Cardiac ventricle fibroblast (primary cell): ENCODE data around the gene EDC3. TPM values are rescaled to one million over a fixed set of nuclear protein-coding genes. Genes with fewer than 3 reads are reported as not detected.

ENCODE experiments used
- total RNA-seq: library from RNA; depleted of rRNA; stranded (reverse); fragments of >200 nt; gene quantifications from 2 replicates; pipeline ENCODE4 v1.2.3, GENCODE V29; 2015

The EDC3 gene
- 8.9 and 15.7 TPM in 2 replicates for total RNA-seq

DNA sequence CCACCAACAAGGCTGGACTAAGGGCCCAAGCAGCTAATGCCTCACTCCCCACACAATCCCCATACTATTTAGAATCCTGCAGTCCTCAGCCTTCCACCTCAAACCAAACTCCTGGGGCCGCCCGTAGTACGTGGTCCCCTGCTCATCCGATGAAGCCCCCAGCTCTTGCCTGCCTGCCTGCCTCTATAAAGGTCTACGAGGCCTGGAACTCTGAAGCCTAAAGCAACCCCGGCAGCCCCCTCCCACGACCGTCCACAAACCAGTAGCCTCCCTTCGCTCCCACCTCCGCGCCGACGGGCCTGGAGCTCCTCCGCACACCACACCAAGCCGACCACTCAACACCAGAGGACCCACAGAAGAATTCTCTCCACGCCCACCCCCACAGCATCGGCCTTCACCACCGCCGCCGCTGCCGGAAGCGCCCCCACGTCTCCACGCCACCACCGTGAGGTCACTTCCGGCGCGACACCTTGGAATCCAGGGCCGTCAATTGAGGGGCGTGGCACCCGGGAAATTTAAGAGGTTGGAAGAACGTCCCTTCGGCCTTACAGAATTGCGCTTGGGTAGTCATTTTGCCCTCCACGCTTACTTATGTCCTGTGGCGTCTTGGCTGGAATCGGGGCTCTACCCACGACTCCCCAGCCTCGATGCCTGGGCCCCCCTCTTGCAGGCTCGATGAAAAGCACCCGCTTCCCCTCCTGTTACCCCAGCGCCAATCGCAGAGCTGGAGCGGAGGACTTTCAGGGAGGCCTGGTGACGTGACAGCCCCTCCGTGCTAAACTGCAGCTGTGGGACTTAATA lies at the start of gene EDC3:
Gene EDC3, minus strand, starts transcription at position 428 of the 801 bp plus-strand sequence. CDS start 20,900 bp downstream, outside the sequence.

DNA sequence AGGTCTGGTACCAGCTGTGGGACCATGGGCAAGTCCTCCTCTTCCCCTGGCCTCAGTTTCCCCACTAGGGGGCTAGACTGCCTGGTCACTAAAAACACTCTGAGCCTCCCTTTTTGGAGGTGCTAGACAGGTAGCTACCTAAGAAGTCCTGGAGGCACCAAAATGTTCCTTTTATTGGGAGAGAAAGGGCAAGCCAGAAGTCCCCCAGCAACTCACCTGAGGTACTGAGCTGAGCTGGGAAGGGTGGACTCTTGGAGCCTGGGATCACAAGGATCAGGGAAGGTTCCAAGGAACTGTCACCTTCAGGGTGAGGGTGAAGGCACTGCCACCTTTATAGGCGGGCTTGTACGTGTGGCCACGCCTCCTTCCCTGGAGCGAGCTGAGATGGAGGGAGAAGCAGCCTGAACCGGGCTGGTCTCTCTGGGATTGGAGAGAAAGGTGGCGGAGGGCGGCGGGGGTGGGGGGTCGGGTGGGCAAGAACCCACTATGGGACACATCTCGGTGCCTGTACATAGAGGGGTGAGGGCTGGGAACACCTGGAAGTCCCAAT lies 29.5 kb upstream of the EDC3 start, which contains the start of gene CYP1A1:
Gene CYP1A1, minus strand, starts transcription at position 304 of the 550 bp plus-strand sequence. CDS start 2,431 bp downstream, outside the sequence.

GRCh38 chr15:74615508-74616365 lies 80.1 kb downstream of the EDC3 start, which contains the start of gene CLK3:
CLK3 (plus strand) TSS chr15:74615836; CDS start chr15:74619197, 3,361 bp downstream.

Other genes starting within 250 kb of the EDC3 start
- 45.3 and 50.1 TPM in 2 replicates for gene UBL7, start 234.9 kb downstream of the EDC3 start, total RNA-seq
- 0.29 and 0.44 TPM in 2 replicates for gene ARID3B, start 154.8 kb downstream of the EDC3 start, total RNA-seq
- 42.1 and 53.0 TPM in 2 replicates for gene CLK3, start 80.2 kb downstream of the EDC3 start, total RNA-seq
- not detected in 2 replicates for gene CYP1A1, start 29.5 kb upstream of the EDC3 start, total RNA-seq
- gene CYP1A2, start 52.8 kb upstream of the EDC3 start, total RNA-seq, result not detected in 2 replicates
- 28.1 and 30.1 TPM in 2 replicates for gene CSK, start 86.1 kb upstream of the EDC3 start, total RNA-seq
- gene LMAN1L, start 116.8 kb upstream of the EDC3 start, total RNA-seq, result not detected in 2 replicates
- gene CPLX3, start 130.6 kb upstream of the EDC3 start, total RNA-seq, result not detected in 2 replicates
- gene ULK3, start 147.1 kb upstream of the EDC3 start, total RNA-seq, result 9.0 and 15.6 TPM in 2 replicates
- gene SCAMP2, start 177.3 kb upstream of the EDC3 start, total RNA-seq, result 40.1 and 48.6 TPM in 2 replicates
- 67.7 and 79.6 TPM in 2 replicates for gene MPI, start 194.0 kb upstream of the EDC3 start, total RNA-seq
- 32.9 and 37.5 TPM in 2 replicates for gene FAM219B, start 210.8 kb upstream of the EDC3 start, total RNA-seq
- gene COX5A, start 242.0 kb upstream of the EDC3 start, total RNA-seq, result 112 and 114 TPM in 2 replicates